ENCODE results near the gene PCDH1.

PCDH1 gene

GRCh38 chr5:141805874-141806595 lies 72.2 kb downstream of the PCDH1 start:
- DNase-seq = no peak

GRCh38 chr5:141804475-141804874 lies 73.7 kb downstream of the PCDH1 start:
- no peak for DNase-seq

Data from cerebellar nuclear complex (tissue), 1 donor.